ENCODE measurements around the gene ECHS1. TPM values are rescaled to one million over a fixed set of nuclear protein-coding genes. Genes with fewer than 3 reads are reported as not detected.

Gene ECHS1
- total and polyA plus RNA-seq, 2 donors (not counting 3 experiments of a cell fraction or from before 2014, with no cell fraction given), result 46.2 to 108 TPM

- no peaks in the 10 kb centered on the region for H3K9me3 ChIP-seq (replicated peaks; ENCODE audit: control insufficient read depth, insufficient read depth, low read length)
- no peak overlapping the region for H3K27ac ChIP-seq (ENCODE audit: insufficient read depth, low read depth, low read length)
- DNase-seq (ENCODE audit: low read depth, low spot score), result no peak
- no peak for TF ChIP-seq MYC (IDR thresholded peaks at IDR 0.05; ENCODE audit: low read depth, low read length)
- TF ChIP-seq POLR2AphosphoS5 (IDR thresholded peaks at IDR 0.05; ENCODE audit: insufficient read depth, low read depth, low read length), result no peak
- no peak for TF ChIP-seq EZH2 (IDR thresholded peaks at IDR 0.05; ENCODE audit: borderline replicate concordance, low read depth, low read length, severe bottlenecking)
- TF ChIP-seq, protein P1, sequence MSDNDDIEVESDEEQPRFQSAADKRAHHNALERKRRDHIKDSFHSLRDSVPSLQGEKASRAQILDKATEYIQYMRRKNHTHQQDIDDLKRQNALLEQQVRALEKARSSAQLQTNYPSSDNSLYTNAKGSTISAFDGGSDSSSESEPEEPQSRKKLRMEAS (IDR thresholded peaks at IDR 0.05; ENCODE audit: insufficient read depth, insufficient read length), result no peak
- no peak for TF ChIP-seq GATA2 (IDR thresholded peaks at IDR 0.05; ENCODE audit: insufficient read depth, insufficient read length, low read depth, low read length)
- TF ChIP-seq, protein P2, sequence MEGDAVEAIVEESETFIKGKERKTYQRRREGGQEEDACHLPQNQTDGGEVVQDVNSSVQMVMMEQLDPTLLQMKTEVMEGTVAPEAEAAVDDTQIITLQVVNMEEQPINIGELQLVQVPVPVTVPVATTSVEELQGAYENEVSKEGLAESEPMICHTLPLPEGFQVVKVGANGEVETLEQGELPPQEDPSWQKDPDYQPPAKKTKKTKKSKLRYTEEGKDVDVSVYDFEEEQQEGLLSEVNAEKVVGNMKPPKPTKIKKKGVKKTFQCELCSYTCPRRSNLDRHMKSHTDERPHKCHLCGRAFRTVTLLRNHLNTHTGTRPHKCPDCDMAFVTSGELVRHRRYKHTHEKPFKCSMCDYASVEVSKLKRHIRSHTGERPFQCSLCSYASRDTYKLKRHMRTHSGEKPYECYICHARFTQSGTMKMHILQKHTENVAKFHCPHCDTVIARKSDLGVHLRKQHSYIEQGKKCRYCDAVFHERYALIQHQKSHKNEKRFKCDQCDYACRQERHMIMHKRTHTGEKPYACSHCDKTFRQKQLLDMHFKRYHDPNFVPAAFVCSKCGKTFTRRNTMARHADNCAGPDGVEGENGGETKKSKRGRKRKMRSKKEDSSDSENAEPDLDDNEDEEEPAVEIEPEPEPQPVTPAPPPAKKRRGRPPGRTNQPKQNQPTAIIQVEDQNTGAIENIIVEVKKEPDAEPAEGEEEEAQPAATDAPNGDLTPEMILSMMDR (IDR thresholded peaks at IDR 0.05; ENCODE audit: extremely low read depth in 1 of 2, insufficient read depth in 1 of 2, low read depth in 1 of 2, low read length in 2 of 2), result no peak
- no peak for TF ChIP-seq FOS (IDR thresholded peaks at IDR 0.05; ENCODE audit: borderline replicate concordance, insufficient read depth, low read length)
- TF ChIP-seq POLR2A (IDR thresholded peaks at IDR 0.05; ENCODE audit: low read depth, low read length), result no peak
- no peak for TF ChIP-seq JUN (IDR thresholded peaks at IDR 0.05; ENCODE audit: borderline replicate concordance, insufficient read depth, insufficient read length, low read depth)
- no peaks in the 10 kb centered on the region for H4K20me1 ChIP-seq (replicated peaks; ENCODE audit: control insufficient read depth, extremely low read depth, insufficient read depth, low read length)
- CTCF ChIA-PET, result interaction anchor here (0.9 to 3.6 kb wide), 3 partner anchors 10 to 660 kb away, joined by 3 to 13 read pairs (median 7); no protein-coding TSS in a partner anchor
- peaks cover 3 to 5% of the 10 kb centered on the region in 2 experiments for H3K36me3 ChIP-seq (ENCODE audit: control insufficient read depth in 2 of 2, extremely low read depth in 1 of 2, insufficient read depth in 2 of 2, low read length in 2 of 2)
- no peak overlapping the region for H3K4me2 ChIP-seq (ENCODE audit: insufficient read depth, low read length)
- H2AFZ ChIP-seq (ENCODE audit: low read depth, low read length), result no peak overlapping the region
- H3K27me3 ChIP-seq (ENCODE audit: control insufficient read depth in 2 of 2, insufficient read depth in 2 of 2, low read length in 2 of 2), result peaks cover 0 to 3% of the 10 kb centered on the region in 2 experiments
- no peak for FAIRE-seq
- H3K4me3 ChIP-seq (replicated peaks in 1 of 3; ENCODE audit: insufficient read depth in 1 of 3, low read depth in 1 of 3, low read length in 3 of 3), result no peak overlapping the region
- no peaks in the 10 kb centered on the region for H3K9me1 ChIP-seq (replicated peaks; ENCODE audit: control insufficient read depth, extremely low read depth, insufficient read depth, low read length)
- intact Hi-C loops (cut with micrococcal nuclease), result loop anchor here (5.0 kb wide), 1 partner anchor 413 kb away; no protein-coding TSS in a partner anchor
- no peak overlapping the region for H3K9ac ChIP-seq (replicated peaks; ENCODE audit: extremely low read depth, insufficient read depth, low read length)
- POLR2A ChIA-PET, result no interaction called here
- BruUV-seq (replicated peaks), result no TSS peak
- H3K4me1 ChIP-seq (ENCODE audit: control insufficient read depth, extremely low read depth, insufficient read depth, low read length), result no peaks in the 10 kb centered on the region
- no peaks in the 10 kb centered on the region for H3K79me2 ChIP-seq (ENCODE audit: control insufficient read depth, insufficient read depth, low read length)
- dilution Hi-C loops (cut with MboI; ENCODE audit: extremely low pct_ligation_motif_present, low sequenced_read_pairs), result no loop called here
These were observed 58.2 kb downstream of the ECHS1 start for GRCh38 chr10:133314911-133315310.

All from endothelial cell of umbilical vein (primary cell).